Type B pancreatic cell (in vitro differentiated cells): Measurements from ENCODE around the gene SPPL2A. TPM values are rescaled to one million over a fixed set of nuclear protein-coding genes. Genes with fewer than 3 reads are reported as not detected.
"Not testable (repeated sequence)": the region's sequence is repeated elsewhere in the genome, so short reads cannot be mapped to it uniquely, and the experiment has no call there.

ENCODE experiments used
- DNase-seq: peaks from one replicate; pipeline ENCODE4 v3.0.0; 2021; ENCODE audit warnings: mixed read lengths; ENCODE audit not compliant: unreplicated experiment; ENCODE audit errors: extremely low spot score
- H3K27ac Mint-ChIP-seq: 2 replicates; pipeline ENCODE4 v1.8.0; 2021; ENCODE audit warnings: mild to moderate bottlenecking, mixed read lengths
- H3K27me3 Mint-ChIP-seq: 2 replicates; pipeline ENCODE4 v1.8.0; 2021; ENCODE audit warnings: mixed read lengths
- H3K36me3 Mint-ChIP-seq: 2 replicates; pipeline ENCODE4 v1.8.0; 2021; ENCODE audit warnings: mixed read lengths
- H3K4me1 Mint-ChIP-seq: one replicate; pipeline ENCODE4 v1.8.0; 2021; ENCODE audit warnings: mixed read lengths; ENCODE audit not compliant: unreplicated experiment
- H3K4me3 Mint-ChIP-seq: 2 replicates; pipeline ENCODE4 v1.8.0; 2021; ENCODE audit warnings: mild to moderate bottlenecking, mixed read lengths
- H3K9me3 Mint-ChIP-seq: 2 replicates; pipeline ENCODE4 v1.8.0; 2021; ENCODE audit warnings: mixed read lengths
- total RNA-seq: library from RNA; stranded (reverse); gene quantifications from 2 replicates; pipeline ENCODE4 v1.2.1, GENCODE V29; 2021; ENCODE audit warnings: low replicate concordance
- TF ChIP-seq, protein P1 (sequence below): fragments of 200-600 bp; sonication (generic); conservative IDR thresholded peaks from 2 replicates; pipeline ENCODE4 v1.5.0; 2021; ENCODE audit warnings: antibody characterized with exemption, mild to moderate bottlenecking

The SPPL2A gene
- total RNA-seq, 1 donor from 2014 or later = 72.4 TPM

DNA sequence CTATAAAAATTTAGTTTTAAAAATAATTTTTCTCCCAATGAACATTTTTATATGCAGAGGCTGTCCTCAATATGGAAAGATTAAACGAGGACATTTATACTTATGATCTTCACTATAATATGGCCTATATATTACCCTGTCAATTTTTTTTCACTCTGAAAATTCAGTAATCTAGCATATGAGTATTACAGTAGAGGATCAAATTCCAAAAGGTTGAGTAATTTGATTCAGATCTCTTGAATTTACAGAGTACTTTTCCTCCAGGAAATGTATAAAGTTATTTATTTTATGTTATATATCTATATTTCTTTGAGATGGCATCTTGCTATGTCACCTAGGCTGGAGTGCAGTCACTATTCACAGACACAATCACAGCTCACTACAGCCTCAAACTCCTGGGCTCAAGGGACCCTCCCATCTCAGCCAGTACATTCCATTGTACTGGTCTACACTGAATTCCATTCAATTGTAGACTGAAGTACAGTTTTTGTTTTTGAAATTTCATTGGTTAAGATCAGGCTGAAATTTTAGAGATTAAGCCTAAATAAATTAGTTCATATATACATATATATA lies 62.7 kb downstream of the SPPL2A start:
- Mint-ChIP-seq H3K27ac (no peak overlapping the region), H3K36me3 (peaks cover 8% of the 10 kb centered on the region)
- no peak for DNase-seq

DNA sequence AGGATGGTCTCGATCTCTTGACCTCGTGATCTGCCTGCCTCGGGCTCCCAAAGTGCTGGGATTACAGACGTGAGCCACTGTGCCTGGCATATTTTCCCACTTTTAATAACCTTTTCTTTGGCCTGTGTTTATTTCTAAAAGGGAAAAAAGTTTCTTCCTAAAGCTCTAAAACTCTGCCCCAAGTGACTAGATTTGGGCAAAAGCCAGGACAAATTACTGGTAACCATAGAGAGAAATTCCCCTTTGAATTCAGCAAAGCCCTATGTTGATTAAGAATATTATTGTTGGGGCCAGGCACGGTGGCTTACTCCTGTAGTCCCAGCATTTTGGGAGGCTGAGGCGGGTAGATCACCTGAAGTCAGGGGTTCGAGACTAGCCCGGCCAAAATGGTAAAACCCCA lies 67.4 kb downstream of the SPPL2A start:
- no peaks in the 10 kb centered on the region for H3K27me3 Mint-ChIP-seq
- TF ChIP-seq, protein P1, sequence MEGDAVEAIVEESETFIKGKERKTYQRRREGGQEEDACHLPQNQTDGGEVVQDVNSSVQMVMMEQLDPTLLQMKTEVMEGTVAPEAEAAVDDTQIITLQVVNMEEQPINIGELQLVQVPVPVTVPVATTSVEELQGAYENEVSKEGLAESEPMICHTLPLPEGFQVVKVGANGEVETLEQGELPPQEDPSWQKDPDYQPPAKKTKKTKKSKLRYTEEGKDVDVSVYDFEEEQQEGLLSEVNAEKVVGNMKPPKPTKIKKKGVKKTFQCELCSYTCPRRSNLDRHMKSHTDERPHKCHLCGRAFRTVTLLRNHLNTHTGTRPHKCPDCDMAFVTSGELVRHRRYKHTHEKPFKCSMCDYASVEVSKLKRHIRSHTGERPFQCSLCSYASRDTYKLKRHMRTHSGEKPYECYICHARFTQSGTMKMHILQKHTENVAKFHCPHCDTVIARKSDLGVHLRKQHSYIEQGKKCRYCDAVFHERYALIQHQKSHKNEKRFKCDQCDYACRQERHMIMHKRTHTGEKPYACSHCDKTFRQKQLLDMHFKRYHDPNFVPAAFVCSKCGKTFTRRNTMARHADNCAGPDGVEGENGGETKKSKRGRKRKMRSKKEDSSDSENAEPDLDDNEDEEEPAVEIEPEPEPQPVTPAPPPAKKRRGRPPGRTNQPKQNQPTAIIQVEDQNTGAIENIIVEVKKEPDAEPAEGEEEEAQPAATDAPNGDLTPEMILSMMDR = no peak
- no peaks in the 10 kb centered on the region for H3K9me3 Mint-ChIP-seq
- H3K36me3 Mint-ChIP-seq = peaks cover 8% of the 10 kb centered on the region
- H3K27ac Mint-ChIP-seq = no peak overlapping the region
- no peaks in the 10 kb centered on the region for H3K4me1 Mint-ChIP-seq
- H3K4me3 Mint-ChIP-seq = no peak overlapping the region
- no peak for DNase-seq

More for the DNA sequence above, 62.7 kb downstream of the SPPL2A start:
- H3K4me1 Mint-ChIP-seq = no peaks in the 10 kb centered on the region
- H3K4me3 Mint-ChIP-seq = no peak overlapping the region
- TF ChIP-seq, protein P1 = no peak
- no peaks in the 10 kb centered on the region for H3K9me3 Mint-ChIP-seq
- no peaks in the 10 kb centered on the region for H3K27me3 Mint-ChIP-seq

DNA sequence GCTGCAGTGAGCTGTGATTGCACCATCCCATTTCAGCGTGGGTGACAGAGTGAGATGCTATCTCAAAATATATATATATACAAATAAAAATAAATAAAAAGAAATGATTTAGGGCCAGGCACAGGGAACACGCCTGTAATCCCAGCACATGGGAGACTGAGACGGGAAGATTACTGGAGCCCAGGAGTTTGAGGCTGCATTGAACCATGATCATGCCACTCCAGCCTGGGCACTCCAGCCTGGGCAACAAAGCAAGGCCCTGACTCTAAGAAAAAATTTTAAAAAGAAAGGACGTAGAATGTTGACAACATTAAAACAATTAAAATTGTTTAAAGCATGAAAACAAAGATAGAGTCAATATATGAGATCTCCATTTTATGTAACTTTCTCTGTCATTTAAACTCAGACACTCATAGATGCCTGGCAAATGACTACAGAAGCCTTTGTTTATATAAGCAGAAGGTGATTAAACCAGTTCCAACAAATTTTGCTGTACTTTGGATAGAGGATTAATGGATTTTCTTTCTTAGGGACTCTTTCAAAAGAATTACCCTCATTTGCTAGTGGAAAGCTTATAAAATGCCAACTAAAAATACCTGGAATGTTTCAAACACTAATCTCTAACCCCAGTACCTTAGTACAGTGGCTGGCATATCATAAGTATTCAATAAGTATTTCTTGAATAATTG lies 68.3 kb downstream of the SPPL2A start:
- Mint-ChIP-seq H3K27ac (no peak overlapping the region), H3K4me3 (no peak overlapping the region), H3K9me3 (no peaks in the 10 kb centered on the region), H3K36me3 (peaks cover 8% of the 10 kb centered on the region), H3K27me3 (no peaks in the 10 kb centered on the region), H3K4me1 (no peaks in the 10 kb centered on the region)
- TF ChIP-seq, protein P1 = no peak
- no peak for DNase-seq

DNA sequence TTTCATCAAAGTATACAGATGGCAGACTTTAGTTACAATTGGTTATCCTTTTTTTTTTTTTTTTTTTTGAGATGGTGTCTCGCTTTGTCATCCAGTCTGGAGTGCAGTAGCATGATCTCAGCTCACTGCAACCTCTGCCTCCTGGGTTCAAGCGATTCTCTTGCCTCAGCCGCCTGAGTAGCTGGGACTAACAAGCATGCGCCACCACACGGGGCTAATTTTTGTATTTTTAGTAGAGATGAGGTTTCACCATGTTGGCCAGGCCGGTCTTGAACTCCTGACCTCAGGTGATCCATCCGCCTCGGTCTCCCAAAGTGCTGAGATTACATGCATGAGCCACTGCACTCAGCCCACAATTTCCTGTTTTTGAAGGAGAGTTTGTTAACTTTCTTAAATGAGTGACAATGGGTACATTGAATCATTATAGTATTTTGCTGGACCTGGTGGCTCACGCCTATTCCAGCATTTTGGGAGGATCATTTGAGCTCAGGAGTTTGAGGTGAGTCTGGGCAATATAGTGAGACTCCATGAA lies 70.8 kb downstream of the SPPL2A start:
- H3K36me3 Mint-ChIP-seq, H3K27ac Mint-ChIP-seq, H3K27me3 Mint-ChIP-seq, H3K4me3 Mint-ChIP-seq, H3K4me1 Mint-ChIP-seq, H3K9me3 Mint-ChIP-seq, DNase-seq: not testable (repeated sequence)

DNA sequence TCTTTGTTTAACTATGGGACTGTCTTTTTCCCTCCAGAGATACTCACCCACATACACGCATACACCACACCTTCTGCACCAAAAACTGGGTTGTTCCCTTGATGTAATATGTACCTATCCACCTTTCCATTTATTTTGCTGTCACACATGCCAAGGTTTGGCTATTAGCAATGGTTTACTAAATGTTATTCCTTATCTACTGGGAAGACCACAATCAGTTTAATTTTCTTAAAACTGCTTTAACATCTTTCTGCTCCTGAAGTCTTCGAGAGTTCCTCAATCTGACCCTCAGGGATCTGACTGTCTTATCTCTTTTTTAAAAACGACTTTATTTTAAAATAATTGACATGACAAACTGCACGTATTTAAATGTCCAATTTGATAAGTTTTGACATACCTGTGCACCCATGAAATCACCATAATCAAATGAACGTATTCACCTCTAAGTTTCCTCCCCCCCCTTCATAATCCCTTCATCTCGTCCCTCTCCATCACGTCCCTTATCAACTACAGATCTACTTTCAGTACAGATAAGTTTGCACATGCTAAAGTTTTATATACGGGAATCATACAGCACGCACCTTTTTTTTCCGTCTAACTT lies 78.1 kb downstream of the SPPL2A start:
- H3K27ac Mint-ChIP-seq = peak overlapping the region; percentile 93
- TF ChIP-seq, protein P1 = no peak
- peaks cover 15% of the 10 kb centered on the region for H3K4me1 Mint-ChIP-seq
- H3K36me3 Mint-ChIP-seq = peaks cover 8% of the 10 kb centered on the region
- H3K27me3 Mint-ChIP-seq = no peaks in the 10 kb centered on the region
- H3K4me3 Mint-ChIP-seq = peak overlapping the region; percentile 90
- no peaks in the 10 kb centered on the region for H3K9me3 Mint-ChIP-seq
- DNase-seq = no peak
